Suprapubic skin (tissue), 4 donors: ENCODE data around the gene SIRT3. TPM values are rescaled to one million over a fixed set of nuclear protein-coding genes. Genes with fewer than 3 reads are reported as not detected.

Experiments used
- DNase-seq, 2 donors: peaks; one replicate each; pipeline ENCODE4 v3.0.0-alpha.2; 2019; ENCODE audit warnings: low spot score in 2 of 2
- H3K27ac ChIP-seq: fragments of 200-600 bp; sonication (generic); one replicate; pipeline ENCODE4 v1.5.1; 2019
- H3K27me3 ChIP-seq: fragments of 200-600 bp; sonication (generic); one replicate; pipeline ENCODE4 v1.5.1; 2019
- H3K36me3 ChIP-seq: fragments of 200-600 bp; sonication (generic); one replicate; pipeline ENCODE4 v1.5.1; 2019
- H3K4me1 ChIP-seq: fragments of 200-600 bp; sonication (generic); one replicate; pipeline ENCODE4 v1.5.1; 2019
- H3K4me3 ChIP-seq: fragments of 200-600 bp; sonication (generic); one replicate; pipeline ENCODE4 v1.5.1; 2019; ENCODE audit warnings: mild to moderate bottlenecking
- H3K9me3 ChIP-seq: fragments of 200-600 bp; sonication (generic); one replicate; pipeline ENCODE4 v1.5.1; 2019
- EP300 ChIP-seq: sonication (generic); formaldehyde crosslinking; IDR thresholded peaks from one replicate; pipeline ENCODE4 v1.6.1; 2017; ENCODE audit warnings: antibody characterized with exemption
- POLR2A ChIP-seq, 2 donors: fragments of 450-650 bp; IDR thresholded peaks; one replicate each; pipeline ENCODE4 v1.6.1; 2017; ENCODE audit warnings: antibody characterized with exemption in 2 of 2, mild to moderate bottlenecking in 2 of 2, moderate library complexity in 2 of 2
- POLR2AphosphoS5 ChIP-seq, 3 donors: sonication (generic); formaldehyde crosslinking; IDR thresholded peaks; one replicate each; pipeline ENCODE4 v1.6.1; 2017; ENCODE audit warnings: antibody characterized with exemption in 3 of 3
- WGBS: methylation state at CpG from one replicate; pipeline ENCODE4 v1.1.5; 2018; 5-methylcytosine and 5-hydroxymethylcytosine counted together
- total RNA-seq, 4 donors: library from RNA; depleted of rRNA; stranded (reverse); fragments of >200 nt; gene quantifications; one replicate each; pipeline ENCODE4 v1.1.0, GENCODE V29; 2016
- TF ChIP-seq, protein P1 (sequence below), 2 donors: fragments of 200-600 bp in 1 of 2; fragments of 450-650 bp in 1 of 2; sonication (generic) in 1 of 2; IDR thresholded peaks; one replicate each; pipeline ENCODE4 v1.5.1; 2016 to 2019; ENCODE audit warnings: antibody characterized with exemption in 2 of 2, mild to moderate bottlenecking in 1 of 2, moderate library complexity in 1 of 2

SIRT3 gene
- total RNA-seq, 4 donors from 2014 or later: 9.1 to 20.1 (median 13.3) TPM

DNA sequence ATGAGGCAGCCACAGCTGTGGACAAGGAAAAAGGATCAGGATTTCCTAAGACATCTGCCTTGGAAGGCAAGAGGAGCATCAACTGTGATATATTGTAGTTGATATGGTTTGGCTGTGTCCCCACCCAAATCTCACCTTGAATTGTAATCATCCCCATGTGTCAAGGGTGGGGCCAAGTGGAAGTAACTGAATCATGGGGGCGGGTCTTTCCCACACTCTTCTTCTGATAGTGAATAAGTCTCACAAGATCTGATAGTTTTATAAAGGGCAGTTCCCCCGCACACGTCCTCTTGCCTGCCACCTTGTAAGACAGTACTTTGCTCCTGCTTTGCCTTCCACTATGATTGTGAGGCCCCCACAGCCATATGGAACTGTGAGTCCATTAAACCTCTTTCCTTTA is 18.4 kb downstream of the SIRT3 start:
- no peak for DNase-seq
- H3K4me1 ChIP-seq: no peaks in the 10 kb centered on the region
- WGBS: 86% methylated on average over 3 of the region's 3 CpGs
- H3K4me3 ChIP-seq: no peak overlapping the region
- no peaks in the 10 kb centered on the region for H3K27me3 ChIP-seq
- peaks cover 52% of the 10 kb centered on the region for H3K36me3 ChIP-seq
- H3K27ac ChIP-seq: no peak overlapping the region
- H3K9me3 ChIP-seq: no peaks in the 10 kb centered on the region
- TF ChIP-seq EP300 (no peak), POLR2AphosphoS5 (IDR thresholded peaks at IDR 0.05) (no peak), POLR2A (IDR thresholded peaks at IDR 0.05) (no peak)
- TF ChIP-seq, protein P1, sequence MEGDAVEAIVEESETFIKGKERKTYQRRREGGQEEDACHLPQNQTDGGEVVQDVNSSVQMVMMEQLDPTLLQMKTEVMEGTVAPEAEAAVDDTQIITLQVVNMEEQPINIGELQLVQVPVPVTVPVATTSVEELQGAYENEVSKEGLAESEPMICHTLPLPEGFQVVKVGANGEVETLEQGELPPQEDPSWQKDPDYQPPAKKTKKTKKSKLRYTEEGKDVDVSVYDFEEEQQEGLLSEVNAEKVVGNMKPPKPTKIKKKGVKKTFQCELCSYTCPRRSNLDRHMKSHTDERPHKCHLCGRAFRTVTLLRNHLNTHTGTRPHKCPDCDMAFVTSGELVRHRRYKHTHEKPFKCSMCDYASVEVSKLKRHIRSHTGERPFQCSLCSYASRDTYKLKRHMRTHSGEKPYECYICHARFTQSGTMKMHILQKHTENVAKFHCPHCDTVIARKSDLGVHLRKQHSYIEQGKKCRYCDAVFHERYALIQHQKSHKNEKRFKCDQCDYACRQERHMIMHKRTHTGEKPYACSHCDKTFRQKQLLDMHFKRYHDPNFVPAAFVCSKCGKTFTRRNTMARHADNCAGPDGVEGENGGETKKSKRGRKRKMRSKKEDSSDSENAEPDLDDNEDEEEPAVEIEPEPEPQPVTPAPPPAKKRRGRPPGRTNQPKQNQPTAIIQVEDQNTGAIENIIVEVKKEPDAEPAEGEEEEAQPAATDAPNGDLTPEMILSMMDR (IDR thresholded peaks at IDR 0.05): no peak

DNA sequence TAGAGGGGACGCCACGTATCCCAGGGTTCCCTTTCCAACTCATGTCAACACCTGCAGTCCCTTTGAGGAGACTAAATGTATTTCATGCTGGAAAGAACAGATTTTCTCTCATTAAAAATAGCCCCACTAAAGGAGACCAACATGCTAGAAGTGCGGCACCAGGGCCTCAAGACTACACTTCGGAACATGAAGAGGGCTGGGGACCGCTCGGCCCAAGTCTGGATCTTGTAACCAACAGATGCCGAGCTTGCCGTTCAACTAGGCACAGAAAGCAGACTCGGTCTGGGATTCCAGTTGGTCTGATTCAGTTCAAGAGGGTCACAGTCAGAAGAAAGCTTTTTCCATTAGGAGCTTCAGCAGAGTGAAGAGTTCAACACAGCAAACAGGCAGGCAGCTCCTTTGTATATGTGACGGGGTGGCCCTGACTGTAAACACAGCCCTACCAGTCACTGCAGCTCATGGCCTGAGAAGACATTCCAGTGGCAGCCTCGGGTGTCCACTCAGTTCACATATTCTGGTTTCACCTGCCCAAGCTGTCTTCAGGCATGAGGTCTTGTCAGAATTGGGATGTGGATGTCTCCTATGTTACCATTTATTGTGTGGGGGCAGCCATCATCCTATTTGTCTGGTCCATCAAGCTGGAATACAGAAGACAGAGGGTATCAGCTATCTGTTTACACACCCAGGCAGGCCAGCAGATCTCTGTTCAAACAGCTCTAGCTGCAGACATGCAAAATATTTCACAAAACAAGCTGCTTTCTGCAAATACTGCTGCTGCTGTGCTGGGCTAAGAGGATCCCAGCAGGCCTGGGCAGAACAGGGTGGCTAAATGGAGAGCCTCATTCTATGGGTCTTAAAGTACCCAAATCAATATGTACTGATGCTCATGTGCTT is 19.8 kb downstream of the SIRT3 start:
- H3K36me3 ChIP-seq: peaks cover 57% of the 10 kb centered on the region
- no peak overlapping the region for H3K4me3 ChIP-seq
- H3K27ac ChIP-seq: no peak overlapping the region
- no peak for TF ChIP-seq POLR2A (IDR thresholded peaks at IDR 0.05)
- TF ChIP-seq, protein P1 (IDR thresholded peaks at IDR 0.05): no peak
- no peak for TF ChIP-seq POLR2AphosphoS5 (IDR thresholded peaks at IDR 0.05)
- TF ChIP-seq EP300: no peak
- H3K9me3 ChIP-seq: no peaks in the 10 kb centered on the region
- 86% methylated on average over 8 of the region's 11 CpGs for WGBS
- H3K4me1 ChIP-seq: no peaks in the 10 kb centered on the region
- DNase-seq: peak; percentile 50 to 79
- no peaks in the 10 kb centered on the region for H3K27me3 ChIP-seq

- H3K4me3 ChIP-seq: no peak overlapping the region
- peaks cover 64% of the 10 kb centered on the region for H3K36me3 ChIP-seq
- DNase-seq: peak; percentile 45 to 66
- WGBS: 77% methylated on average over 4 of the region's 4 CpGs
- no peak overlapping the region for H3K27ac ChIP-seq
- H3K9me3 ChIP-seq: no peaks in the 10 kb centered on the region
- H3K4me1 ChIP-seq: peaks cover 6% of the 10 kb centered on the region
- no peak for TF ChIP-seq EP300
- no peaks in the 10 kb centered on the region for H3K27me3 ChIP-seq
Observed at GRCh38 chr11:215581-216037, 20.5 kb downstream of the SIRT3 start.

DNA sequence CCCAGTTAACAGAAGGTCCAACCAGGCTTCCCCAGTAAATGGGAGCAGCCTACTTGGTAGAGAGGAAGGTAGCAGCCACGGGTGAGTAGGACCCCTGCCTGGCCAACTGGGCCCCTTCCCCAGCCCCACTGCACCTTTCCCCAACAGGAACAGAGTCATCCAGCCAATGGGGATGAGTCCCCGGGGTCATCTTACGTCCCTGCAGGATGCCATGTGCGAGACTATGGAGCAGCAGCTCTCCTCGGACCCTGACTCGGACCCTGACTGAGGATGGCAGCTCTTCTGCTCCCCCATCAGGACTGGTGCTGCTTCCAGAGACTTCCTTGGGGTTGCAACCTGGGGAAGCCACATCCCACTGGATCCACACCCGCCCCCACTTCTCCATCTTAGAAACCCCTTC is 22.1 kb downstream of the SIRT3 start:
- WGBS: 75% methylated on average over 7 of the region's 7 CpGs
- Histone ChIP-seq H3K9me3 (no peaks in the 10 kb centered on the region), H3K36me3 (peaks cover 76% of the 10 kb centered on the region), H3K27me3 (no peaks in the 10 kb centered on the region), H3K4me3 (no peak overlapping the region), H3K4me1 (peaks cover 21% of the 10 kb centered on the region), H3K27ac (no peak overlapping the region)
- peak; percentile 49 to 56 for DNase-seq
- TF ChIP-seq POLR2A (IDR thresholded peaks at IDR 0.05) (no peak), EP300 (no peak), POLR2AphosphoS5 (IDR thresholded peaks at IDR 0.05) (no peak)
- TF ChIP-seq, protein P1 (IDR thresholded peaks at IDR 0.05): no peak

DNA sequence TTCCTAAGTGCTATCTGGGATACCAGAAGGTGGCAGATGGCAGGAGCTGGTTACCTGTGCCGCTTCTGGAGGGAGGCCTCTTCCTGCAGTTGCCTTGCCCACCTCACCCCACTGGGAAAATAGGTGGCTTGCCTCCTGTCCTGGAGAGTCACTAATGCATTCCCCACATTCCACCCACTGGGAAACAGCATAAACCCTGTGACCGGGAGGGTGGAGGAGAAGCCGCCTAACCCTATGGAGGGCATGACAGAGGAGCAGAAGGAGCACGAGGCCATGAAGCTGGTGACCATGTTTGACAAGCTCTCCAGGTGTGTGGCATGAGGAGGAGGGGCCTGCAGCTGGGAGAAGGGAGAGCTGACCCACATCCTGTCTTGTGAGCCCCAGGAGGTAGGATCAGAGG is 23.0 kb downstream of the SIRT3 start:
- Histone ChIP-seq H3K4me3 (no peak overlapping the region), H3K36me3 (peaks cover 68% of the 10 kb centered on the region), H3K9me3 (no peaks in the 10 kb centered on the region), H3K4me1 (peaks cover 24% of the 10 kb centered on the region), H3K27me3 (no peaks in the 10 kb centered on the region), H3K27ac (no peak overlapping the region)
- TF ChIP-seq, protein P1 (IDR thresholded peaks at IDR 0.05): no peak
- TF ChIP-seq EP300 (no peak), POLR2A (IDR thresholded peaks at IDR 0.05) (no peak), POLR2AphosphoS5 (IDR thresholded peaks at IDR 0.05) (no peak)
- peak in 1 of 2 donors; percentile 29 for DNase-seq
- WGBS: no CpG with 5 or more reads among the region's 4 CpGs
